WTC11 (cell line): ENCODE measurements around the gene KPNA4.

ENCODE experiments used
- ATF3 ChIP-seq: sonication (generic); formaldehyde crosslinking; conservative IDR thresholded peaks from 2 replicates; pipeline ENCODE4 v1.8.1; 2022; ENCODE audit warnings: mild to moderate bottlenecking, missing genetic modification reagents
- CTCF ChIP-seq: fragments of 200-600 bp; IDR thresholded peaks from 2 replicates; pipeline ENCODE4 v1.8.0; 2022; ENCODE audit warnings: antibody characterized with exemption
- E2F1 ChIP-seq: sonication (generic); formaldehyde crosslinking; IDR thresholded peaks from 2 replicates; pipeline ENCODE4 v1.8.0; 2022; ENCODE audit warnings: mild to moderate bottlenecking, missing genetic modification reagents
- E2F5 ChIP-seq: sonication (generic); formaldehyde crosslinking; IDR thresholded peaks from 2 replicates; pipeline ENCODE4 v1.8.1; 2022; ENCODE audit warnings: mild to moderate bottlenecking, moderate library complexity, missing genetic modification reagents
- FOXJ3 ChIP-seq: sonication (generic); formaldehyde crosslinking; IDR thresholded peaks from 2 replicates; pipeline ENCODE4 v1.9.0; 2021; ENCODE audit warnings: missing genetic modification reagents, mild to moderate bottlenecking, borderline replicate concordance
- MYBL2 ChIP-seq: sonication (generic); formaldehyde crosslinking; IDR thresholded peaks from 2 replicates; pipeline ENCODE4 v1.8.1; 2023; ENCODE audit warnings: mild to moderate bottlenecking, moderate library complexity, missing genetic modification reagents
- NR1H2 ChIP-seq: sonication (generic); formaldehyde crosslinking; IDR thresholded peaks from 2 replicates; pipeline ENCODE4 v1.9.0; 2021; ENCODE audit warnings: mild to moderate bottlenecking, moderate library complexity, missing genetic modification reagents
- NR2C2 ChIP-seq: sonication (generic); formaldehyde crosslinking; IDR thresholded peaks from 2 replicates; pipeline ENCODE4 v1.8.0; 2022; ENCODE audit warnings: mild to moderate bottlenecking, missing genetic modification reagents
- NR3C1 ChIP-seq: sonication (generic); formaldehyde crosslinking; conservative IDR thresholded peaks from 2 replicates; pipeline ENCODE4 v1.8.1; 2023; ENCODE audit warnings: low read depth, mild to moderate bottlenecking, missing genetic modification reagents
- SP1 ChIP-seq: sonication (generic); formaldehyde crosslinking; conservative IDR thresholded peaks from 2 replicates; pipeline ENCODE4 v1.8.1; 2022; ENCODE audit warnings: missing genetic modification reagents
- STAT6 ChIP-seq: sonication (generic); formaldehyde crosslinking; conservative IDR thresholded peaks from 2 replicates; pipeline ENCODE4 v1.8.1; 2023; ENCODE audit warnings: mild to moderate bottlenecking, low read depth, missing genetic modification reagents, moderate library complexity
- ZNF232 ChIP-seq: sonication (generic); formaldehyde crosslinking; IDR thresholded peaks from 2 replicates; pipeline ENCODE4 v1.8.0; 2022; ENCODE audit warnings: mild to moderate bottlenecking, missing genetic modification reagents

GRCh38 chr3:160569894-160570652, 4.7 kb upstream of the KPNA4 start:
- TF ChIP-seq CTCF = no peak
- no peak for TF ChIP-seq ZNF232 (CRISPR knock-in tag)
- TF ChIP-seq ATF3 (CRISPR knock-in tag) = no peak
- TF ChIP-seq MYBL2 = no peak
- no peak for TF ChIP-seq NR2C2 (CRISPR knock-in tag)
- TF ChIP-seq NR1H2 (CRISPR knock-in tag) = no peak
- TF ChIP-seq STAT6 (CRISPR knock-in tag) = no peak
- no peak for TF ChIP-seq E2F1 (CRISPR knock-in tag)
- no peak for TF ChIP-seq SP1
- TF ChIP-seq E2F5 = no peak
- TF ChIP-seq NR3C1 (CRISPR knock-in tag) = no peak
- no peak for TF ChIP-seq FOXJ3 (CRISPR knock-in tag)
